ENCODE data around the gene KIAA0319L. TPM values are rescaled to one million over a fixed set of nuclear protein-coding genes. Genes with fewer than 3 reads are reported as not detected.

KIAA0319L gene
- total and polyA plus RNA-seq, 5 donors, result 31.8 to 67.0 (median 58.5) TPM

DNA sequence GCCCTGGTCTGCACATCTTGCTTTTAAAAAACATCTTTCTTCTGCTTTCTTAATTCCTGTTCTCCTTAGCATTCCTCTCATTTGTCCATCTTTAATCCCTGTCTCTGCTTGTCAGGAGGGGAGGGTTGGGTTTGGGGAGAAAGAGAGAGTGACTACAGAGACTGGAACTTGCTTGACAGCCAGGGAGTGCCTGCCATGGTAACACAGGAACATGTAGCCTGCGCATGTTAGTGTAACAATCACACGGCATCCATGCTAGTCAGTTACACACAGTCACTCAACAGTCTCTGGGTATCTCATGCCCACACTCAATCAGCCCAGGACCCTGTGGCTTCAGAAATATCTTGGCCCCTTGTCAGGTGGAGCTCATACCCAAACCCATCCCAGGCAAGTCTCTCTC is 15.1 kb upstream of the KIAA0319L start:
- ATAC-seq, result no peak
- Histone ChIP-seq H3K27ac (ENCODE audit: low read length) (no peak overlapping the region), H3K4me3 (ENCODE audit: low read length) (no peak overlapping the region), H3K27me3 (ENCODE audit: control insufficient read depth, insufficient read depth) (no peaks in the 10 kb centered on the region), H3K4me1 (ENCODE audit: control insufficient read depth, insufficient read depth, low read length) (no peaks in the 10 kb centered on the region), H3K9me3 (ENCODE audit: control insufficient read depth, low read length) (no peaks in the 10 kb centered on the region)
- DNase-seq, result no peak
- intact Hi-C loops (cut with DNase I), result loop anchor here in 2 of 4 donors (5.0 to 10.0 kb wide), 3 partner anchors 150 to 203 kb away; no protein-coding TSS in a partner anchor
- WGBS, result 93% methylated on average over 2 of the region's 2 CpGs

DNA sequence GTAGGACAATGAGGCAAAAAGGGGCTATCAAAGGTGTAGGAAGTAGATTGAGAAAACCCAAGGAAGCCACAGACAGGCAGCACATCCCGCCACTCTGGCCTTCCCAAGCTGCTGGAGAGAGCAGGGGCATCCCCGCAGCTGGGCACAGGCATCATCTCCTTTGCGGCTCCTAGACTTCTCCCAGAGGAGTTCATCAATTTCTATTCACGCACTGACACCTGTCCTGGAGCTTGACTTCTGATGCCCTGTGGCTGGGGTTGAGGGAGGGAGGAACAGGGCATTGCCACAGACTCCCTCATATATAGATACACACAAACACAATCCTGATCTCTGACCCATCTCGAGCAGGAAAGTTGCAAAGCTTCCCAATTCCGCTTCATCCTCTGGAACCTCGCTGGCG is 14.1 kb upstream of the KIAA0319L start:
- no peaks in the 10 kb centered on the region for H3K4me1 ChIP-seq (ENCODE audit: control insufficient read depth, insufficient read depth, low read length)
- H3K4me3 ChIP-seq (ENCODE audit: low read length), result no peak overlapping the region
- WGBS, result 91% methylated on average over 8 of the region's 8 CpGs
- intact Hi-C loops (cut with DNase I), result loop anchor here in 3 of 4 donors (2.0 to 10.0 kb wide), 4 partner anchors 151 to 204 kb away; no protein-coding TSS in a partner anchor
- no peak for ATAC-seq
- H3K27me3 ChIP-seq (ENCODE audit: control insufficient read depth, insufficient read depth), result no peaks in the 10 kb centered on the region
- no peak for DNase-seq
- H3K9me3 ChIP-seq (ENCODE audit: control insufficient read depth, low read length), result no peaks in the 10 kb centered on the region
- no peak overlapping the region for H3K27ac ChIP-seq (ENCODE audit: low read length)

- 89% methylated on average over 10 of the region's 10 CpGs for WGBS
- Histone ChIP-seq H3K27ac (ENCODE audit: low read length) (no peak overlapping the region), H3K27me3 (ENCODE audit: control insufficient read depth, insufficient read depth) (no peaks in the 10 kb centered on the region), H3K4me3 (ENCODE audit: low read length) (no peak overlapping the region), H3K4me1 (ENCODE audit: control insufficient read depth, insufficient read depth, low read length) (no peaks in the 10 kb centered on the region), H3K9me3 (ENCODE audit: control insufficient read depth, low read length) (no peaks in the 10 kb centered on the region)
- DNase-seq (no peak), ATAC-seq (no peak)
- intact Hi-C loops (cut with DNase I), result loop anchor here in 3 of 4 donors (2.0 to 10.0 kb wide), 4 partner anchors 152 to 204 kb away; no protein-coding TSS in a partner anchor
These were observed 13.5 kb upstream of the KIAA0319L start for GRCh38 chr1:35570589-35571137.

DNA sequence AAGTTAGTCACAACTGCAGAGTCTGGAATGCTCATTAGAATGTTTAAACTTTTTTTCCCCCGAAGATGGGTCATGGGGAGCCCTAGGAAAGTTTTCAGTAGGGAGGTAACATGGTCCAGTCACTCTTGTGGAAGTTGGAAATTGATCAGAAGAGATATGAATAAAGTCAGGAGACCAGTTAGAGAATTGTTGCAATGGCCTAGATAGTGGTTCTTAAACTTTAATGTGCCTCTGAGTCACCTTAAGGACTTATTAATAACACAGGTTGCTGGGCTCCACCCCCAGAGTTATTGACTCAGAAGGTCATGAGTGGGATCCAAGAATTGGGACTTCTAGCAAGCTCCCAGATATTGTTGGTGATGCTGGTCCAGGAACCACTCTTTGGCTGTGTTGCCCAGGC is 12.7 kb upstream of the KIAA0319L start:
- no peaks in the 10 kb centered on the region for H3K9me3 ChIP-seq (ENCODE audit: control insufficient read depth, low read length)
- H3K4me1 ChIP-seq (ENCODE audit: control insufficient read depth, insufficient read depth, low read length), result no peaks in the 10 kb centered on the region
- WGBS, result 86% methylated on average over 1 of the region's 1 CpG
- no peak overlapping the region for H3K4me3 ChIP-seq (ENCODE audit: low read length)
- no peaks in the 10 kb centered on the region for H3K27me3 ChIP-seq (ENCODE audit: control insufficient read depth, insufficient read depth)
- H3K27ac ChIP-seq (ENCODE audit: low read length), result no peak overlapping the region
- ATAC-seq (no peak), DNase-seq (no peak)
- intact Hi-C loops (cut with DNase I), result loop anchor here (2.0 to 10.0 kb wide), 8 partner anchors 118 to 365 kb away; no protein-coding TSS in a partner anchor

GRCh38 chr1:35568975-35569395 is 11.8 kb upstream of the KIAA0319L start:
- WGBS, result 23% methylated on average over 4 of the region's 4 CpGs
- H3K27ac ChIP-seq (ENCODE audit: low read length), result no peak overlapping the region
- H3K4me1 ChIP-seq (ENCODE audit: control insufficient read depth, insufficient read depth, low read length), result no peaks in the 10 kb centered on the region
- DNase-seq (peak in 2 of 3 donors; percentile 59 to 81), ATAC-seq (peak; percentile 38 to 67)
- no peak overlapping the region for H3K4me3 ChIP-seq (ENCODE audit: low read length)
- H3K9me3 ChIP-seq (ENCODE audit: control insufficient read depth, low read length), result no peaks in the 10 kb centered on the region
- intact Hi-C loops (cut with DNase I), result loop anchor here in 3 of 4 donors (5.0 to 10.0 kb wide), 5 partner anchors 117 to 364 kb away; no protein-coding TSS in a partner anchor
- H3K27me3 ChIP-seq (ENCODE audit: control insufficient read depth, insufficient read depth), result no peaks in the 10 kb centered on the region

- intact Hi-C loops (cut with DNase I), result loop anchor here in 3 of 4 donors (5.0 to 10.0 kb wide), 5 partner anchors 116 to 363 kb away; no protein-coding TSS in a partner anchor
- Histone ChIP-seq H3K27me3 (ENCODE audit: control insufficient read depth, insufficient read depth) (no peaks in the 10 kb centered on the region), H3K27ac (ENCODE audit: low read length) (no peak overlapping the region), H3K4me3 (ENCODE audit: low read length) (no peak overlapping the region), H3K4me1 (ENCODE audit: control insufficient read depth, insufficient read depth, low read length) (no peaks in the 10 kb centered on the region), H3K9me3 (ENCODE audit: control insufficient read depth, low read length) (no peaks in the 10 kb centered on the region)
- DNase-seq (no peak), ATAC-seq (no peak)
- 58% methylated on average over 9 of the region's 9 CpGs for WGBS
These were observed 10.8 kb upstream of the KIAA0319L start for GRCh38 chr1:35567947-35568558.

- Histone ChIP-seq H3K27me3 (ENCODE audit: control insufficient read depth, insufficient read depth) (no peaks in the 10 kb centered on the region), H3K9me3 (ENCODE audit: control insufficient read depth, low read length) (no peaks in the 10 kb centered on the region), H3K4me3 (ENCODE audit: low read length) (no peak overlapping the region), H3K27ac (ENCODE audit: low read length) (no peak overlapping the region), H3K4me1 (ENCODE audit: control insufficient read depth, insufficient read depth, low read length) (no peaks in the 10 kb centered on the region)
- ATAC-seq (no peak), DNase-seq (peak in 1 of 3 donors; percentile 36)
- intact Hi-C loops (cut with DNase I), result loop anchor here in 3 of 4 donors (2.0 to 10.0 kb wide), 6 partner anchors 113 to 361 kb away; no protein-coding TSS in a partner anchor
- 86% methylated on average over 11 of the region's 11 CpGs for WGBS
These were observed 8.5 kb upstream of the KIAA0319L start for GRCh38 chr1:35565742-35566133.

DNA sequence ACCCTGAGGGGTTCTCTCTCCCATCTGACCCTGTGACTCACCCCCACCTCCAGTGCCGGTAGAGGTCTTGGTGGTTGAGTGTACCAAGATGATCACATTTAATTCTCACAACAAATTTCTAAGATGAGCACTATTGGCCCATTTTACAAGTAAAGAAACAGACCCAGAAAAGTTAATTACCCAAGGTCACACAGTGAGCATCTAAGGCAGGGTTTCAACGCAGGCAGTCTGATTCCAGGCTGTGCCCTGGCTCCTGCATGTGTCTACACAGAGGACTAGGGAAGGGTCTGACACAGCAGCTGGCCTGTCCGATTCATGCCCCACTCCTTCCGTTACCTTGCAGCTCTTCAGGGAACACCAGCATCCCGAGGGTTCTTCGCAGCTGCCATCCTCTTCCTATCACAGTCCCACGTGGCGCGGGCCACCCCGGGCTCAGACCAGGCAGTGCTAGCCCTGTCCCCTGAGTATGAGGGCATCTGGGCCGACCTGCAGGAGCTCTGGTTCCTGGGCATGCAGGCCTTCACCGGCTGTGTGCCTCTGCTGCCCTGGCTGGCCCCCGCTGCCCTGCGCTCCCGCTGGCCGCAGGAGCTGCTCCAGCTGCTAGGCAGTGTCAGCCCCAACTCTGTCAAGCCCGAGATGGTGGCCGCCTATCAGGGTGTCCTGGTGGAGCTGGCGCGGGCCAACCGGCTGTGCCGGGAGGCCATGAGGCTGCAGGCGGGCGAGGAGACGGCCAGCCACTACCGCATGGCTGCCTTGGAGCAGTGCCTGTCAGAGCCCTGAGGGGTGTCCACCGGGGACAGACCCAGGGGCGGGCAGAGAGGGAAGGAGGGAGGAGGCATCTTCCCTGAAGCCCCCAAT is 7.9 kb upstream of the KIAA0319L start:
- 87% methylated on average over 28 of the region's 28 CpGs for WGBS
- intact Hi-C loops (cut with DNase I), result loop anchor here (2.0 to 10.0 kb wide), 7 partner anchors 98 to 360 kb away; no protein-coding TSS in a partner anchor

GRCh38 chr1:35564037-35564883 is 7.1 kb upstream of the KIAA0319L start:
- ATAC-seq, result peak; percentile 35 to 49
- intact Hi-C loops (cut with DNase I), result loop anchor here in 2 of 4 donors (2.0 to 10.0 kb wide), 4 partner anchors 97 to 359 kb away; no protein-coding TSS in a partner anchor
- Histone ChIP-seq H3K27ac (ENCODE audit: low read length) (no peak overlapping the region), H3K4me3 (ENCODE audit: low read length) (no peak overlapping the region), H3K4me1 (ENCODE audit: control insufficient read depth, insufficient read depth, low read length) (no peaks in the 10 kb centered on the region), H3K9me3 (ENCODE audit: control insufficient read depth, low read length) (no peaks in the 10 kb centered on the region), H3K27me3 (ENCODE audit: control insufficient read depth, insufficient read depth) (no peaks in the 10 kb centered on the region)
- DNase-seq, result peak; percentile 76 to 91 (median 86)
- WGBS, result 73% methylated on average over 9 of the region's 9 CpGs

More for the DNA sequence above, 7.9 kb upstream of the KIAA0319L start:
- ATAC-seq (no peak), DNase-seq (peak in 1 of 3 donors; percentile 57)
- no peaks in the 10 kb centered on the region for H3K4me1 ChIP-seq (ENCODE audit: control insufficient read depth, insufficient read depth, low read length)
- no peaks in the 10 kb centered on the region for H3K9me3 ChIP-seq (ENCODE audit: control insufficient read depth, low read length)
- no peak overlapping the region for H3K4me3 ChIP-seq (ENCODE audit: low read length)
- H3K27ac ChIP-seq (ENCODE audit: low read length), result no peak overlapping the region
- no peaks in the 10 kb centered on the region for H3K27me3 ChIP-seq (ENCODE audit: control insufficient read depth, insufficient read depth)

DNA sequence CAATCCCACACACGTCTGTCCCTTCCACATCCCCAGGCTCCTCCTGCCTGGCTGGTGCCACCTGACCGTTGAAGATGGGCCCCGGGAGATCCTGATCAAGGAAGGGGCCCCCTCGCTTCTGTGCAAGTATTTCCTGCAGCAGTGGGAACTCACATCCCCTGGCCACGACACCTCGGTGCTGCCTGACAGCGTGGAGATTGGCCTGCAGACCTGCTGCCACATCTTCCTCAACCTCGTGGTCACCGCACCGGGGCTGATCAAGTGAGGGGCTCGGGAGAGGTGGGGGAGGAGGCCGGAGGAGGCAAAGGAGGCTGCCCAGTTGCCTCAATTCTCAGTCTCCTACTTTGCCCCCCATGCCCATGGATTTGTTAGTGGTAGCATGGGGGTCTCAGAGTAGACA is 6.0 kb upstream of the KIAA0319L start:
- no peaks in the 10 kb centered on the region for H3K27me3 ChIP-seq (ENCODE audit: control insufficient read depth, insufficient read depth)
- DNase-seq (peak in 1 of 3 donors; percentile 51), ATAC-seq (no peak)
- no peak overlapping the region for H3K27ac ChIP-seq (ENCODE audit: low read length)
- 64% methylated on average over 12 of the region's 12 CpGs for WGBS
- H3K4me3 ChIP-seq (ENCODE audit: low read length), result no peak overlapping the region
- intact Hi-C loops (cut with DNase I), result loop anchor here in 2 of 4 donors (5.0 to 10.0 kb wide), 3 partner anchors 96 to 358 kb away; no protein-coding TSS in a partner anchor
- H3K4me1 ChIP-seq (ENCODE audit: control insufficient read depth, insufficient read depth, low read length), result no peaks in the 10 kb centered on the region
- no peaks in the 10 kb centered on the region for H3K9me3 ChIP-seq (ENCODE audit: control insufficient read depth, low read length)
